Spinal cord (tissue), 10 donors: ENCODE data around the gene GALNT13. TPM values are rescaled to one million over a fixed set of nuclear protein-coding genes. Genes with fewer than 3 reads are reported as not detected.

ENCODE experiments used
- DNase-seq, 6 donors: peaks; one replicate each; pipeline versions ENCODE4 v3.0.0 to v3.0.0-alpha.2; 2013 to 2015; ENCODE audit warnings: low spot score in 6 of 6, low read depth in 4 of 6
- H3K27ac ChIP-seq: one replicate; pipeline ENCODE4 v1.5.1; 2013; ENCODE audit warnings: low read depth, low read length, control low read depth
- H3K27me3 ChIP-seq: one replicate; pipeline ENCODE4 v1.6.1; 2013; ENCODE audit warnings: low read length; ENCODE audit not compliant: control insufficient read depth, insufficient read depth
- H3K36me3 ChIP-seq: one replicate; pipeline ENCODE4 v1.6.1; 2013; ENCODE audit warnings: low read length; ENCODE audit not compliant: control insufficient read depth, insufficient read depth
- H3K4me1 ChIP-seq: one replicate; pipeline ENCODE4 v1.6.1; 2013; ENCODE audit warnings: low read length; ENCODE audit not compliant: control insufficient read depth, insufficient read depth
- H3K4me3 ChIP-seq: one replicate; pipeline ENCODE4 v1.5.1; 2013; ENCODE audit warnings: low read depth, low read length, control low read depth
- H3K9me3 ChIP-seq: one replicate; pipeline ENCODE4 v1.6.1; 2013; ENCODE audit warnings: low read length; ENCODE audit not compliant: control insufficient read depth, insufficient read depth
- WGBS: methylation state at CpG from one replicate; pipeline ENCODE4 v1.1.5; 2013; ENCODE audit warnings: missing lambda C conversion rate; ENCODE audit not compliant: insufficient coverage; 5-methylcytosine and 5-hydroxymethylcytosine counted together
- polyA plus RNA-seq, 2 donors: library from polyadenylated mRNA; unstranded; fragments of 120-200 nt; gene quantifications; one replicate each; pipeline ENCODE4 v1.2.1, GENCODE V29; 2013; ENCODE audit not compliant: insufficient read length in 2 of 2
- total RNA-seq, 2 donors: library from RNA; depleted of rRNA in 1 of 2; stranded (reverse); fragments of 120-200 nt in 1 of 2; fragments of >200 nt in 1 of 2; gene quantifications; one replicate each; pipeline versions ENCODE4 v1.2.3 to v1.2.4, GENCODE V29; 2013 to 2014
- donor health status: healthy.

GALNT13 gene
- total and polyA plus RNA-seq, 4 donors, result 21.6 to 55.6 (median 33.7) TPM

DNA sequence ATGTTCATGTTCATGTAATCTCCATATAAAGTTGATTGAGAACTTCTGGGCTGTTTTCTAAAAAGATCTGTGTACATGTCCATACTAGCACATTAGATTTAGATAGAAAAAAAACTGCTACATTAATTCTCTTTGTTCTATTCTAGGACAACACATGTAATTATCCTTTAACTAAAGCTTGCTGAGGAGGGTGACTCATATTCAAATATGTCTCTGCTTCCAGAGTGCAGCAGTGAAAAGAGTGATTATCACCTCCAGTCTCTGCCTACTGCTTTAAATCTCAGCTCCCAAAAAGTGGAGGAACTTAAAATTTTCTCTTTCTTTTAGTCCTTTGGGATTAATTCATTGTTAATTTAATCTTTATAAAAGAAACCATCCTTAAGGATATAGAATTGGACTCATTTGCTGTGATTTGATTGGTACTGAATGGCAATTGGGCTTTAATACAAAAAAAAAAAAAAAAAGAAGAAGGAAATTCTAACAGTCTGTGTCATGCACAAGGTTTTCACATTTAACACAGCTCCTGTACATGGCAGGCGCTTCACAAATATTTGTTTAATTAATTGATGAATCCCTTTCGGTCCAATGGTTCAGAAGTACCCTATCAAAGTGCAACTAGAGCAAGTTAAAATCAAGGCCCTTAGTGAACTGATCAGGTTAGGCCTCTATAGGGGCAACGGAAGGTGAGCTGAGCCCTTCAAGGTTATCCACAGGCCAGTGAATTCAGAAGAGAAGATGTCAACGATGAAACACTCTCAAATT is 612.8 kb downstream of the GALNT13 start:
- Histone ChIP-seq H3K27me3 (no peaks in the 10 kb centered on the region), H3K27ac (no peak overlapping the region), H3K4me3 (no peak overlapping the region), H3K9me3 (no peaks in the 10 kb centered on the region), H3K4me1 (no peaks in the 10 kb centered on the region), H3K36me3 (no peaks in the 10 kb centered on the region)
- DNase-seq, result no peak
- 90% methylated on average over 2 of the region's 4 CpGs for WGBS

DNA sequence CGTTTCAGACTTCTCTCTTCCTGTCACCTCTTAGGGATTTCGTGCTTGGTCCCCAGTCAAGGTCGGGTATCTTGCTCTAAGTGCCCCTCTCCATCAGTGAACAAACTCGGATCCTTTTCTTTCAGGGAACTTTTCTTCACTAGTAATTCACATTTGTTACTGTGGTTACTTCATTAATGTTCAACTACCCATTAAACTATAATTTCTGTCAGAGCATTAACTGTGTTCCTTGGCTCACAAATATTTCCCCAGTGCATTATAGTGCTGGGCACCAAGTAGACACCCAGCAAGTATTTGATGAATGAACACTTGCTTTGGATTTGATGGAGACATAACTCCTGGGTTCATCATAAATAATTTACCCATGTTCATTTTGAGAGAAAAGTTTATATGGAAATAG is 617.1 kb downstream of the GALNT13 start:
- Histone ChIP-seq H3K4me3 (no peak overlapping the region), H3K27ac (no peak overlapping the region), H3K9me3 (no peaks in the 10 kb centered on the region), H3K4me1 (no peaks in the 10 kb centered on the region), H3K27me3 (no peaks in the 10 kb centered on the region), H3K36me3 (no peaks in the 10 kb centered on the region)
- DNase-seq, result no peak
- 81% methylated on average over 3 of the region's 4 CpGs for WGBS

DNA sequence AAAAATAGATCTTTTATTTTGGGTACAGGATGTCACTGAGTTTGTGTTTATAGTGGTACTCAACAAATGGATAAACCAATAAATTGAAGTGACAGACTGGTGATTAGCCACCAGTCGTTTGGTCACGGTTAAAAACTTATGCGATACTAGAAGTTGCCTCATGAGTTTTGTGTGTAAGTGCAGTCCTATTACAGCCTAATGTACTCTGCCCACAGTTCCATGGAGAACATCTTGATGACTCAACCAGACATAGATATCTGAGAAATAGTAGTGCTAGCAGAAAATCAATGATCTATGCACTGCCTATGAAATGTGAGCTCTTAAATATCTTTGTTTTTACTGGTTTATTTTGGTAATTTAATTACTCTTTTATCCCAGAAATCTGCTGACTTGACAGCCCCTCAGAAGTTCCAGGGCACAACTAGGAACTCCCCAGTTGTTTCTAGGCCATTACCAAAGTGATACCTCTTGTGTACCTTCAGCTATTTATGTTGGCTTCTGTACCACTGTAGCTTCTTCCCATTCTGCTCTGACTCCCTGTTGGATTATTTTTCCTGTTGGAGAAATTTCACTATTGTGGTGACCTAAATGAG is 617.6 kb downstream of the GALNT13 start:
- Histone ChIP-seq H3K36me3 (no peaks in the 10 kb centered on the region), H3K27ac (no peak overlapping the region), H3K4me3 (no peak overlapping the region), H3K4me1 (no peaks in the 10 kb centered on the region), H3K27me3 (no peaks in the 10 kb centered on the region), H3K9me3 (no peaks in the 10 kb centered on the region)
- DNase-seq, result no peak
- no CpG with 5 or more reads among the region's 3 CpGs for WGBS

DNA sequence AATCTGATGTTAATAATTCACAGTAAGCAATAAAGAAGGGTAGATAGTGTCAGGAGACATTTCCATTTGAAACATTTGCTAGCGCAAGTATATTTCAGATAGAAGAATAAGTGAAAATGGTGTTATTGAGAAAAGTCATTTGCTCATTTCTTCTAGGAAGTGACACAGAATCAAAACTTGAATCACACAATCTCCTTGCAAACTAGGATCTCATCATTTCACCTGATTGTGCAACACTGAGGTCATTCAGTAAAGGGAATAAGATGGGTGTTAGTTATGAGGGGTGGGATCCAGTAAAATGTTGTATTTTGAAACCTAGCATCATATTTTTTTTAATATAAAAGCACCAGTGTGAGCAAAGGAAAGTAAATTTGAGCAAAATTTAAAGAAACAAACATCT is 618.8 kb downstream of the GALNT13 start:
- no peak for DNase-seq
- WGBS, result no CpG with 5 or more reads among the region's 1 CpG
- Histone ChIP-seq H3K9me3 (no peaks in the 10 kb centered on the region), H3K36me3 (no peaks in the 10 kb centered on the region), H3K27ac (no peak overlapping the region), H3K4me1 (no peaks in the 10 kb centered on the region), H3K27me3 (no peaks in the 10 kb centered on the region), H3K4me3 (no peak overlapping the region)

DNA sequence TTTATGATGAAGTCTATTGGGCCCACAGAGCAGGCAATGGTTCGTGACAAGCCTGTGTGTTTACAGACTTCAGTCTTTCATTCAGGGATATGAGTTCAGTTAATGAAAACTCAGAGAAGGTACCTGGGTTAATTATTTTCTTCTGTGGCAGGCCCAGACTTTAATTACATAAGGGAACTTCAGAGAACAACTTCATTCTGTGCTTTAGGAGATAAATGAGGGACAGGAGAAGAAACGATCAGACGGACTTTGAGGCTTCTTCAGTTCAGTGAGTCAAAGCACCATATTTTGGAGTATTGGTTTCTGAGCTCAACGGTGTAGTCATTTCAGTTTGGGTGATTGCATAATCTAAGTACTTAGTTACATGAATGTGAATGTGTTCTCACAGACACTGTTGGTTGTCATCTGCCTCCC is 623.7 kb downstream of the GALNT13 start:
- no peak overlapping the region for H3K27ac ChIP-seq
- H3K9me3 ChIP-seq, result no peaks in the 10 kb centered on the region
- no peaks in the 10 kb centered on the region for H3K4me1 ChIP-seq
- WGBS, result 52% methylated on average over 3 of the region's 4 CpGs
- H3K36me3 ChIP-seq, result no peaks in the 10 kb centered on the region
- no peak for DNase-seq
- H3K27me3 ChIP-seq, result no peaks in the 10 kb centered on the region
- no peak overlapping the region for H3K4me3 ChIP-seq

DNA sequence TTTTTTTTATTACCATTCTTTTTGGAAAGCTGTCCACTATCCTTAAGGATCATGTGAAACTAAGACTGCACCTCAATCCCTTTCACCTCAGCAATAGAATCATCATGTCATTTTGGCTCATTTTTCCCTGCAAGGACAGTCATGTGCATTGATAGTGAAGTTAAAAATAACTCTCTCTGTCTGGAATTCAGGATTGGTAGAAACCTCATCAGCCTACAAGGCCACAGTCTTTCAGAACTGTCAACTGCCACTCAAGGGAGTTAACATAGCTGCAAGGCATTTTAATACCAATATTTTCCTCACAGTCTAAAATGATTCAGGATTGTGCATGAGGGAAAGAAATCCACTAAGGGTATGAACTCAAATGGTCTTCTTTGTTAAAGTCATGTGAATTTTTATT is 625.3 kb downstream of the GALNT13 start:
- H3K27me3 ChIP-seq, result no peaks in the 10 kb centered on the region
- no peak for DNase-seq
- H3K4me1 ChIP-seq, result no peaks in the 10 kb centered on the region
- H3K9me3 ChIP-seq, result no peaks in the 10 kb centered on the region
- H3K36me3 ChIP-seq, result no peaks in the 10 kb centered on the region
- H3K27ac ChIP-seq, result no peak overlapping the region
- no peak overlapping the region for H3K4me3 ChIP-seq
